ENCODE results near the gene PHC3. TPM values are rescaled to one million over a fixed set of nuclear protein-coding genes. Genes with fewer than 3 reads are reported as not detected.

The PHC3 gene
- polyA plus RNA-seq, 1 donor (not counting 4 experiments of a cell fraction or from before 2014, with no cell fraction given): 32.2 TPM

GRCh38 chr3:170090601-170090981 lies 90.9 kb downstream of the PHC3 start:
- Histone ChIP-seq H3K79me2 (ENCODE audit: control insufficient read depth, insufficient read depth, low read length) (no peaks in the 10 kb centered on the region), H3K9me3 (ENCODE audit: control insufficient read depth, low read depth, low read length) (no peaks in the 10 kb centered on the region), H3K27ac (ENCODE audit: control insufficient read depth, insufficient read depth, low read length) (no peak overlapping the region), H2AFZ (ENCODE audit: control insufficient read depth, low read length) (no peak overlapping the region), H3K4me2 (ENCODE audit: control insufficient read depth, extremely low read depth, insufficient read depth, low read depth, low read length) (no peak overlapping the region), H3K9me1 (ENCODE audit: control insufficient read depth, extremely low read depth, insufficient read depth, low read length) (no peaks in the 10 kb centered on the region), H3K4me1 (ENCODE audit: control insufficient read depth, extremely low read depth, insufficient read depth, low read length) (peaks cover under 1% of the 10 kb centered on the region), H3K4me3 (ENCODE audit: control insufficient read depth in 2 of 3, extremely low read depth in 1 of 3, insufficient read depth in 2 of 3, low read depth in 1 of 3, low read length in 3 of 3) (no peak overlapping the region), H3K9ac (ENCODE audit: control insufficient read depth, extremely low read depth, insufficient read depth, low read length) (no peak overlapping the region), H4K20me1 (ENCODE audit: control insufficient read depth, extremely low read depth, insufficient read depth, low read length) (no peaks in the 10 kb centered on the region), H3K36me3 (ENCODE audit: control insufficient read depth in 2 of 2, extremely low read depth in 1 of 2, insufficient read depth in 2 of 2, low read length in 2 of 2) (peaks cover 4 to 7% of the 10 kb centered on the region in 2 experiments), H3K27me3 (ENCODE audit: control insufficient read depth, extremely low read depth, insufficient read depth, low read length) (no peaks in the 10 kb centered on the region)
- no peak for DNase-seq (ENCODE audit: low read depth, low spot score)
- dilution Hi-C loops (cut with MboI; ENCODE audit: extremely low pct_ligation_motif_present, low sequenced_read_pairs): no loop called here
- no peak for FAIRE-seq
- TF ChIP-seq EZH2 (IDR thresholded peaks at IDR 0.05; ENCODE audit: low read length) (no peak), CTCF (optimal IDR thresholded peaks at IDR 0.05 in 1 of 3, IDR thresholded peaks at IDR 0.05 in 1 of 3, conservative IDR thresholded peaks at IDR 0.05 in 1 of 3; ENCODE audit: extremely low read depth in 1 of 3, insufficient read depth in 2 of 3, low read length in 3 of 3) (no peak)

GRCh38 chr3:170089862-170090600 lies 91.5 kb downstream of the PHC3 start:
- FAIRE-seq: no peak
- Histone ChIP-seq H3K36me3 (ENCODE audit: control insufficient read depth in 2 of 2, extremely low read depth in 1 of 2, insufficient read depth in 2 of 2, low read length in 2 of 2) (peaks cover 7% of the 10 kb centered on the region in 2 experiments), H3K9ac (ENCODE audit: control insufficient read depth, extremely low read depth, insufficient read depth, low read length) (no peak overlapping the region), H3K4me2 (ENCODE audit: control insufficient read depth, extremely low read depth, insufficient read depth, low read depth, low read length) (no peak overlapping the region), H3K9me1 (ENCODE audit: control insufficient read depth, extremely low read depth, insufficient read depth, low read length) (no peaks in the 10 kb centered on the region), H2AFZ (ENCODE audit: control insufficient read depth, low read length) (no peak overlapping the region), H3K9me3 (ENCODE audit: control insufficient read depth, low read depth, low read length) (no peaks in the 10 kb centered on the region), H3K79me2 (ENCODE audit: control insufficient read depth, insufficient read depth, low read length) (no peaks in the 10 kb centered on the region), H3K27me3 (ENCODE audit: control insufficient read depth, extremely low read depth, insufficient read depth, low read length) (no peaks in the 10 kb centered on the region), H3K4me1 (ENCODE audit: control insufficient read depth, extremely low read depth, insufficient read depth, low read length) (no peaks in the 10 kb centered on the region), H4K20me1 (ENCODE audit: control insufficient read depth, extremely low read depth, insufficient read depth, low read length) (no peaks in the 10 kb centered on the region), H3K27ac (ENCODE audit: control insufficient read depth, insufficient read depth, low read length) (no peak overlapping the region), H3K4me3 (ENCODE audit: control insufficient read depth in 2 of 3, extremely low read depth in 1 of 3, insufficient read depth in 2 of 3, low read depth in 1 of 3, low read length in 3 of 3) (no peak overlapping the region)
- TF ChIP-seq EZH2 (IDR thresholded peaks at IDR 0.05; ENCODE audit: low read length): no peak
- no peak for TF ChIP-seq CTCF (optimal IDR thresholded peaks at IDR 0.05 in 1 of 3, IDR thresholded peaks at IDR 0.05 in 1 of 3, conservative IDR thresholded peaks at IDR 0.05 in 1 of 3; ENCODE audit: extremely low read depth in 1 of 3, insufficient read depth in 2 of 3, low read length in 3 of 3)
- dilution Hi-C loops (cut with MboI; ENCODE audit: extremely low pct_ligation_motif_present, low sequenced_read_pairs): no loop called here
- no peak for DNase-seq (ENCODE audit: low read depth, low spot score)

Data from keratinocyte (primary cell).